Islet precursor cell (in vitro differentiated cells): Measurements from ENCODE around the gene LARGE1.
A peak's percentile ranks its signal among the peaks of the same experiment; 100 is the strongest.

Source experiments
- DNase-seq: peaks from one replicate; pipeline ENCODE4 v3.0.0-alpha.2; 2018

Gene LARGE1

DNA sequence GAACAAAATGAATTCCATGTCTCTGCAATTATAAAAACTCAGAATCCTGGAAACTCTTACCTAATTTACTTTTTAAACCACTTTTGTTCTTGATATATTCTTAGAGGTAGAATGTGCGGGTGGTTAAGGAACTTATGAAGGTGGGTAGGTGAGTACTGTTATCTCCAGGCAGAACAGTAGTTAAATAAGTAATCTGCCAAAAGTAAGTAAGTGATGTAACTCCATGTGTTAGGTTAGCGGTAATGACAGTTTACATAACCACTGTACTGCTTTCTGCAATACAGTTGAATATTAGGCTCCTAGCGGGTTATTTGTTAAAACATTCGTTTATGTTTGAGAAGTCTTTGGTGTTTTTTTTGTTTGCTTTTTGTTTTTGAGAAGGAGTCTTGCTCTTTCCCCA, 7.1 kb downstream of the LARGE1 start:
- no peak for DNase-seq

DNA sequence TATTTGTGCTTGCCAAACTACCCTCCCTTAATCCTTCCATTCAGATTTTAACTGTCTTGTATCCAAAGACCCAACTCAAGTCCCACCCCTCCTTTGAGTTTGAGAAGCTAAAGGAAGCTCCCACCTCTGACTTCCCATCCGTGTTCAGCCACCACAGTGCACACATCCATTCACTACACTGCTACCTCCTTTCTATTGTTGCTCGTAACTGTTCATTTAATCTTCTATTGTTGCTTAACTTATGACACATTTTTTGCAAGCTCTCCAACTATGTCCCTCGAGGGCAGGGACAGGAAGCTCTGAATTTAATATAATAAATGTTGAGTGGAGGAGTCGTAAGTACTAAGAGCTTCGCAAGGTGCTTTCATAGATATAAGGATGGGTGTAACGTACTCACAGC, 10.4 kb downstream of the LARGE1 start:
- no peak for DNase-seq

DNA sequence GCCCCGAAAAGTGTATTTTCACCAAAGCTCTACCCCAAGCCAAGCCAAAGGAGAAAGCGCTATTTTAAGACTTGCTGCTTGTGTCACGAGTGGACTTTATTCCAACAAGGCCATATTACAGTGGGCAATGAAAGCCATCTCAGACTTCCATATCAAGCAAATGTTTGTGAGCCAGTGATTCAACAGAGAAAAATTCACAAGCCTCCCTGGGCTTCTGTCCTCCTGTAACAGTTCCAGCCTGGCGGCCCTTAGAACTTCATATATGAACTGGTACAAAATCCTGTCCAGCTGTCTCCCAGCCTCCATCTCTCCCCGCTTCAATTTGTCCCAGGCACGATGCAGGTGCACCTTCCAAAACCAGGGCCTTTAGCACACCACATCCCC, 11.2 kb downstream of the LARGE1 start:
- DNase-seq, result no peak

DNA sequence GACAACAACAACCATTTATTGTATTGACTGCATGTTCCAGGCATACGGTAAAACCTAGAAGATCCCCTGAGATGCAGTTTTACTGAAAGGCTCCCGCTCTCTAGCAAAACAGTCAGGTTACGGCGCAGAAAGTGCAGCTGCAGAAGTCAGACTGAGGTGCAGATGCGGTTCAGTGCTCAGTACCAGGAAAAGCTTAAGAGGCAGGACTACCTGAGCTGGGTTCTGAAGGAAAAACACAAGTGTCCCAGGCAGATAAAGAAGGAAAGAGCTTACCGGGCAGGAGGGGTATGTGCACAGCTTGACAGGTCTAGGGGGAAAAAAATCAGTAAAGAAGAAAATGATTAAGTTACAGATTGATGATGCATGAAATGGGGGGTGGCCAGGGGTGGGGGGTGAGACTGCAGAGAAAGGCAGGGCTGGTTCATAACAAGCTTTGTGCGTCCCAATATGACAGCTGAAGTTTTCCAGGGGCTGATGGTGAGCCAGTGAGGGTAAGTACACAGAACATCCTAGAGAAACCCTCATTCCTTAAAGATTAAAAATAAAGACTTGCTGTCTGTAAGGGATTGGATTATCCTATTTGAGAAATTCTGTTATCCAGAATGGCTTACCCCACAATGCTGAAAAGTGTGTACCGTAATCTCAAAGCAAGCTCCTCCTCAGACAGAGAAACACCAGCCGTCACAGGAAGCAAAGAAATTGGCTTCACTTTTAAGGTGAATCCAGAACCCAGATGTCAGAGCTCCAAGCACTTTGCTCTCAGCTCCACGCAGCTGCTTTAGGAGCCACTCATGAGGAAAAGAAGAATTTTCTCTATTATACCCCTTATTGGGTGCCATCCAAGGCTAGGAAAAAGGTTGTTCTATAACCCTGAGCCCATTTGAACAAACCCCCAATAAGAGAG, 11.9 kb downstream of the LARGE1 start:
- no peak for DNase-seq

DNA sequence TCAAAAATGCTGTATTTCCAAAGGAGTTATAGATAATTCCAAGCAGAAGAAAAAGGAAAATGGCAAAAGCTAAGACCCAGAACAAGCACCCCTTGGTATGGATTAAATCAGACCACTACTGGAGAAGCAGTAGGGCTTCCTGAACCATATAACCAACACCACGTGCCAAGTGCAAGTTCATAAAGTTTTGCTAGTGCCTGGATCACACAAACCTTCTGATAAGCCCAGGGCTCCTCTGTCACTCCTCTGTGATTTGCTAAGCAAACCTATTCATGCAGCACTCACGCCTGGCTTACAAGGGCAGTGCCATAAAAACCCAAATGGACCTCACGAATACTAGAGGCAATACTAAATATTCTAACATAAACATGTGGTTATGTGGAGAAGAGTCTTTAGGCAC, 13.3 kb downstream of the LARGE1 start:
- DNase-seq, result no peak

DNA sequence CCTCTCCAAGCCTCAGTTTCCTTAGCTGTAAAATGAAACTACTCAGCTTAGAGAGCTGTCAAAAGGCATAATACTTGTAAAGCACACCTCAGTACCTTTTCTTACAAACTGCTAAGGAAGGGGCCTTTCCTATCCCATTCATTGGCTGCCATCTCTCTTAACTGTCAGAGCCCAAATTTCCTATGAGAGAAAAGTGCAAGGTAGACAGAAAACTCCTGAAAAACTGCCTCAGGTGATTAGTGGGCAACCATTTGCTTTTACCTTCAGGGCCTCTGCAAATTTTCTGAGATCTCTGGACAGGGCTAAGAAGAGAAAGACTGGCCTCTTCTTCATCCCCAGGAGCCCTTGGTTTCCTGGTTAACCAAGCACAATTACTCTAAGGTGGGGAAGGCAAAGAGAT, 13.8 kb downstream of the LARGE1 start:
- DNase-seq, result no peak

DNA sequence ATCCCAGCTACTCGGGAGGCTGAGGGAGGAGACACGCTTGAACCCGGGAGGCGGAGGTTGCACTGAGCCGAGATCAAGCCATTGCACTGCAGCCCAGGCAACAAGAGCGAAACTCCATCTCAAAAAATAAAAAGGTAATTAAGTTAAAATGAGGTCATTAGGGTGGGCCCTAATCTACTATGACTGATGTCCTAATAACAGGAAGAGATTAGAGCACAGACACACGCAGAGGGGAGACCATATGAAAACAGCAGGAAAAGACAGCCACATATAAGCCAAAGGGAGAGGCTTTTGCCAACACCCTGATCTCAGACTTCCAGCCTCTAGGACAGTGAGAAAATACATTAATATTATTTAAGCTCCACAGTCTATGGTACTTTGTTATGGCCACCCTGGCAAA, 17.3 kb downstream of the LARGE1 start:
- DNase-seq, result no peak

DNA sequence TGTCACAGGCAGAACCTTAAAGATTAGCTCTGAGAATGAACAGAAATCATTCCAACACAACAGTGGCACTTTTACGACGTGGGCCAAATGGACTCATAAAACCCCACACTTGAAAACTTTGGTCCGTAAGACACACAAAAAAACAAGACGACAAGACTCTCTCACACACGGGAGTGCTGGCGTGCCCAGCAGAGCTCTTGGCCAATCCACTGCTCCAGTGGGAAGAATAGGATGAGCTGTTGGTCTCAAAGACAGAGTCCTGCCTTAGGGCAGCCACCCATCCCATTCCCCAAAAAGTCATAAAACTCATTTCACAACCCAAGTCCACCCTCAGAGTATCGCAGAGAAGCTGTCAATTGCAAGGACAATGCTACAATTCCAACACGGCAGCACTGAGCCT, 18.2 kb downstream of the LARGE1 start:
- DNase-seq, result peak; percentile 61

DNA sequence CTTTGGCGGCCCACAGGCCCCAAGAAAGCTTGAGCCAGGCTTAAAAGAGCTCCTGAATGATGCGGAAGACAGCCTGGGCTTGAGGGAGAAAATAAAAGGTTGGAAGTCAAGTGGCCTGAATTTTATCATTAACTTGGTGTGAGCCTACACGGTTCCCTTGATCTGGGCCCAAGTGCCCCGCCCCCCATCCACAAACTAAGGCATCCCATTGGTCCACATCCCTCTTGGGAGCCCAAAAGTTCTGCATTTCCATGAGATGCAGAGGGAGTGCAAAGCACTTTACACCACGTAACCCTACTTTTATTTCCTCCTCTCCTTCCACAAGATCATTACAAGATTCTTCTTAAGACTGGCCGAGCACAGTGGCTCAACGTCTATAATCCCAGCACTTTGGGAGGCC, 22.2 kb downstream of the LARGE1 start:
- no peak for DNase-seq

DNA sequence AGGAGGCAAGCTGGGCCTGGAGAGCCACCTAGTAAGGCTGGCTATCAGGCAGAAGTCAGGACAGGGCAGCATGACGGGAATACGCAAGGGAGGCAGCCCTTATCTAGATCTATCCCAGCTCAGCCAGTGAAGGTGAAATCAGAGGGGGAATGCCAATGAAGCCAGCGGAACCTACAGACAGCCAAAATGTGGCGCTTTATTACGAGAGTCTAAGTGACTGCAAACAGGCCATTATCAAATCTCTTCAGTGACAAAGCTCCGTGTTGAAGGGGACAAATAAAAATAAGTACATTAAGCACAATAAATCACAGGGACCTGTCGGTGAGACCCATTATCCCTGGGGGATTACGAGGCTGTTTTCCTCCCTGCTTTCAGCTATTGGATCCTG, 22.8 kb downstream of the LARGE1 start:
- peak; percentile 59 for DNase-seq

DNA sequence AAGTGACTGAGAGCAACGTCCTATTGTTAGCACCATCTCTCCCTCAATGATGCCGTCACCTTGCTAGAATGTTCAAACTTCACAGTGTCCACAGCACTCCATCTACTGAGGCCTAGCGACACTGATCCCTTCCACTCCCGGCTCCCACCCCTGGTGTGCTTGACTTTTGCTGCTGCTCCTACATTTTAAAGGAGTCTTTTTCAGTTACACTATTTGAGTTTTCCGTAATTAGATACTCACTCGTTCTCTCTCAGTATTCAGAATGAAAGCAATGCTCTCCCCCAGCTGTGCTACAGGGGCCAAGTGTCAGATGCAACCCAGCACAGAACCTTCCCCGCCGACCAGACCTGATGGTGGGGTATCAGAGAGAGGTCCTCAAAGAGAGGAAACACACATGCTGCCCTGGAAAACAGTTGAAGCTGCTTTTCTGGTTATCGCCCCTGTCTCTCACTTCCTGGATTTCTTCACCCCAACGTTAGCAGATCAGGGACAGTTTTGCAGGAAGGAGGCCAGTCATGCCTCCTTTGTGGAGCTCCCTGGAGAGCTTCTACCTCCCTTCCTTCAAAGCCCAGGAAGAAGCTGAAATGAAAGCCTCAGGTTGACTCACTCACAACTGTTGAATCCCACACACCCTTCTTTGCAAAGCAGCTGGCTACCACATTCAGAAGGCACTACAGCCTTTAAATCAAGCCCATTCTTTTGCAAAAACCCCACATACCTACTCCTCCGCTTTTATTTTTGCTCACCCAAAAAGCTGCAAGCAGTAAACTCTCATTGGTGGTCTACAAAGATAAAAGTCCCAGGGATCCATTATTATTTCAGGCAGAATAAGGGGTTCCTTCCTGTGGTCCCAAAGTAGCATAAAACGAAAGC, 23.5 kb downstream of the LARGE1 start:
- DNase-seq, result no peak

DNA sequence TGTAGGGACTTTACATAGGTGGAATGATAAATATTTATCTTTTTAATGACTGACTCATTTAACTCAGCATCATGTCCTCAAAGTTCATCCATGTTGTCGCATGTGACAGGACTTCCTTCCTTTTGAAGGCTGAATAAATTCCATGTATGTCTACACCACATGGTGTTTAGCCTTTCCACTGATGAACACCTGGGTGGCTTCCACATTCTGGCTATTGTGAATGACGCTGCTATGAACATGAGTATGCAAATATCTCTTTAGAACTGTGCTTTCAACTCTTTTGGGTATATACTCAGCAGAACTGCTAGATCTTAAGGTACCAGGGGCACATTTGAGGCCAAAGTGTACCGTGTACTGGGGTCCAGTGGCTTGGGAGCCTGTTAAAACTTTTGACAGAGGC, 24.1 kb downstream of the LARGE1 start:
- DNase-seq, result no peak

DNA sequence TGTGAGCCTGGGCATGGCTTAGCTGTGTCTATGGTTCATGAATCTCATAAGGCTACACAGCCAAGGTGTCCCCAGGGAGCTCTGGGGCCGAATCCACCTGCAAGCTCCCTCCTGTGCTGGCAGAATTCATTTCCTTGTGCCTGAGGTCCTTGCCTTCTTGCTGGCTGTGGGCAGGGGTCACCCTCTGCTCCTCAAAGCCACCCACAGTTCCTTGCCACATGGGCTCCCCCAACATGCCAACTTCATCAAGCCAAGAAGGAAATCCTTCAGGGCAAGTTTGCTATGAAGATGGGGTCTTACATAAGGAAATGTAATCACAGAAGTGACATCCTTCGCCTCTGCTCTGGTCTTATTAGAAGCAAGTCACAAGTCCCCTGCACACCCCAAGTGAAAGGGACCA, 24.8 kb downstream of the LARGE1 start:
- no peak for DNase-seq

DNA sequence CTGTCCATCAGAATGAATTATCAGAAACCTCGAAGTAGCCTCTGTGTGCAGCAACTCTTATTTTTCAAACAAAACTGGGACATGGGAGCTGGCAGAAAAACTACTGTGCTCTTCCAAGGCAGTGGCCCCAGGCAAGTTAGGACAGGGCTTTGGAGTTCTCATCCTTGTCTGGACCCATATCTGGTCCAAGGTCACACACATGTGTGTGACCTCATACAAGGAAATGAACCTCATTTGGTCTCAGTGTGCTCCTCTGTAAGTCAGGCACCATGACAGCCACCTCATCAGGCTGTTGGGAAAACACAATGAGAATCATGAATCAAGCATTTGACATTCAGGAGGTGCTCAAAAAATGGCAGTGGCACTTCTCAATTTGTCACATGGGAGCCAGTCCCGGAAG, 25.8 kb downstream of the LARGE1 start:
- DNase-seq, result no peak

DNA sequence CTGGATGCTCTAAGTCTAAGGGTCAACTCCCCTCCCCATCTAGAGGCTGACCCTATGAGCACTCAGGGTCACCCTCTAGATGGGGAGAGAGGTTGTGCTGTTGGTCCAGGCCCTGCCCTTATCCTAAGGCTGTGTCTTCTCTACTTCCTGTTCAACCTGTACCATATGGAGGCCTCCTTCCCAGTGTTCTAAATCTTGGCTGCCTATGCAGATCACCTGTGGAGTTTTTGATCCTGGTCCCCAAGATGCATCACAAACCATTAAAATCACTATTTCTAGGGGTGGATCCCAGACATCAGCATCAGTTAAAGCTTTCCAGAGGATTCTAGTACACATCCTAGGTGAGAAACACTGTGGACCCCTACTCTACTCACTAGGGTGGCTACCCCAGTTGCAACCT, 26.2 kb downstream of the LARGE1 start:
- no peak for DNase-seq

DNA sequence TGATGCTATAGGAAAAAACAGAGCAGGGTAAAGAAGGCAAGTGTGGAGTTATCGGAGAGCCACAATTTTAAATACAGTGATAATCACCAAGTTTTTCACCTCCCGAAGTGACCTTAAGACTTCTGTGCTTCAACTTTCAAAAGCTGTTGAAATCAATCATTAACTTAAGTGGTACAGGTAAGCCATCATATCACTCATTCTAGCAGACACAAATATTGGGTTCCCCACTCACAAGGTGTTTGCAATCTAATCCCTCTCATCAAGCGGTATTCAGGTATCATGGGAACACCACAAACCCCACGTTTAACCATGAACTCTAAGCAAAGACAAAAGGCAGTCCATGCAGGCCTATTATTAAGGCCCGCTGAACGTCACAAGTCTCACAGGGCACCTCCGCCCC, 26.8 kb downstream of the LARGE1 start:
- no peak for DNase-seq

DNA sequence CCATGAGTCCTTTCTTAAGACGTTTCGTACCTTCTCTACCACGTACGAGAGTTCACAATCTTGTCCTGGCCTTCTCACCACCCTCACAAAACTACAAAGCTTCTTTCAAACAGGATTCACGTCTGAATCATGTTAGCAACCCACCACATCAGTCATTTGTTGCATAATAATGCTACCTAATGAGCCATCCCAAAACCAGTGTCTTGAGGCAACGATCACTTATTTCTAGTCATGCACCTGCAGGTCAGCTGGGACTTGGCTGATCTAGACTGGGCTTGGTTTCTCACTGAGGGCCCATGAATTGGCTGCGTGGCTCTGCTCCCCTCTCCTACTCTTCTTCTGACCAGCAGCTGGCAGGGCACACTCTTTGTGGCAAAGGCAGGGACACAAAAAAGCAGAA, 28.3 kb downstream of the LARGE1 start:
- DNase-seq, result no peak

DNA sequence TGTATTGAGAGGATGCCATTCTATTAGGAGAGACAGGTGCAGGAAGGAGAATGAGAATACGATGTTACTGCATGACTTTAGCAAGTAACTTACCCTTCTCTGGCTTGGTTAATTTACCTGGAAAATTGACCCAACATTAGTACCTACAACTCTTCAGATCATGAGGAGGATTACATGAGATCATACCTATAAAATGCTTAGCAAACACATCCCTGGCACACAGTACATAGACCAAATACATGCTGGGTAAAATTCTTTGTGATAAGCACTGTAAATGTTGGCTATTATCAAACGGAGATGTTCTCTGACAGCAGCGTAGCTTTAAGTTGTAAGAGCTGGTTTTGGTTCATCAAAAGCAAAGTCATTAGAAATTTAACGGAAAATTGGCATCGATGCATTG, 28.8 kb downstream of the LARGE1 start:
- DNase-seq, result no peak

DNA sequence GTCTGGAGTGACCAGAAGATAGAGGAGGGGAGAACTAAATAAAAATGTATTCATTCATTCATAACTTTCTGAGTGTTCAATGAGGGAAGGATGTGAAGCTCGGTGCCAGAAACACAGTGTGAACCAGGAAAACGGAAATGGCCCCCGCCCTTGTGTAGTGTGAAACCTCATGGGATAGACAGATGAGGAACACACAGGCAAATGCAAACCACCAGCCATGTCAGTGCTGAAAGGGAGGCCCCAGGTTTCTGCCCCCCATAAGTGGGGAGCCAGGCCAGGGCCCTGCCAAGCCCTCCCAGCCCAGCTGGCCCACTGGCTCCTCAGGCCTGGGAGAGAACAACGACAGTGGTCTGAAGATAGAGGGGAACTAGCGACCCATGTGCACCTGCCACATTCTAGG, 30.5 kb downstream of the LARGE1 start:
- no peak for DNase-seq

DNA sequence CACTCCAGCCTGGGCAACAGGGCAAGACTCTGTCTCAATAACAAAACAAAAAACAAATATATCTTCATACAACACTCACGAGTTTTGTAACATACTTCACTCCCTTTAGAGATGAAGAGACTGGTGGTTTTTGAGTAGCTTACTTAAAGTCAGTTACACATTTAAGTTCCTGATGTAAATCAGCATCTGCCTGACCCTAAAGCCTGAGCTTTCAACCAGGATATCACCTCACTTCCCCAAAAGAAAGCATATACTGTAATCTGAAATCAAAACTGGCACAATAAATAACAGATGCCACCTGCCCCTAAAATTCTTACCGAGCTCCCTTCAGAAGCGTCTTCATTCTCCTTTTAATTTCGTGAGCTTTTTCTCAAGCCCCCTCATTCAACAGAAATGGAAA, 31.5 kb downstream of the LARGE1 start:
- DNase-seq, result no peak

DNA sequence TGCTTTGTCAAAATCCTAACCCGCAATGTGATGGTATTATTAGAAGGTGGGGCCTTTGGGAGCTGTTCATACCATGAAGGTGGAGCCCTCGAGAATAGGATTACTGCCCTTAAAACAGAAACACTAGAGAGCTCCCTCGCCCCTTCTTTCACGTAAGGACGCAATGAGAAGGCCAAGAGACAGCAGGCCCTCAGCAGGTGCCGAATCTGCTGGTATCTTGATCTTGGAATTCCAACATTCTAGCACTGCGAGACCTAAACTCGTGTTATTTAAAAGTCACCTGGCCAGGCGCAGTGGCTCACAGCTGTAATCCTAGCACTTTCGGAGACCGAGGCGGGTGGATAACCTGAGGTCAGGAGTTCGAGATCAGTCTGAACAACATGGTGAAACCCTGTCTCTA, 33.1 kb downstream of the LARGE1 start:
- DNase-seq, result no peak

DNA sequence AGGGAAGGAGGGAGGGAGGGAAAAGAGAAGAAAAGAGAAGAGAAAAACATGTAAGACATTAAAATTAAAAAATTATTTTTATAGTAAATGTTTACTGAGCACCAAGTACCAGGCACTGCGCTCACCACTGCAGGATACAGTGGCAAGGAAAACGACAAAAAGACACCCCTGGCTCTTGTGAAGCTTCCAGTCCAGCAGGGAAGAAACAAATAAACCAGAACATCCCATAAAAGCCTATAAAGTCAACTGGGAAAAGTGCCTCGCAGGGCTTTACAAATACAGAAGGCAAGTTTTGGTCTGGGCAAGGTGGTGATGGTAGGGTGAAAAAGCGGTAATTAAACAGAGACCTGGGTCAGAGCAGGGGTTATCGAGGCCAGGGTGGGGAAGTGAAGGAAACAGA, 33.6 kb downstream of the LARGE1 start:
- no peak for DNase-seq

DNA sequence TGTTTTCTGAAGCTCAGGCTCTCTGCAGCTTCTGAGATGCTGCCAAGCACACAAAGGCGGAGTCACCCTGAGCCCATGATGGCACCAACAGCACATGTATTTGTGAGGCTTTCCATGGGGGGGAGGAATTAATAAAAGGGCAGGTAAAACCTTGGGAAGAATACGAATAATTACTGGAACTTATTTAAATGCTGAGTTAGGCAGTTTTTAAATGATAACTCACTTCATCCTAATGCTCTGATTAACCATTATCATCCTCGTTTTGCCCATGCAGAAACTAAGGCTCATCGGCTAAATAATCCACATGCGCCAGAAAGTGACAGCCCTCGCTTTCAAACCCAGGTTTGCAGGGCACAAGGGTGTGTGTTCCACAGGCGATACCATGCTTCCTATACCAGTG, 35.4 kb downstream of the LARGE1 start:
- DNase-seq, result no peak
